Tibial nerve (tissue), 4 donors: Measurements from ENCODE around the gene ZNF322.

Experiments used
- EP300 ChIP-seq, 2 donors: sonication (generic); formaldehyde crosslinking; IDR thresholded peaks; one replicate each; pipeline ENCODE4 v1.6.1; 2017; ENCODE audit warnings: antibody characterized with exemption in 2 of 2, mild to moderate bottlenecking in 1 of 2
- POLR2A ChIP-seq, 2 donors: fragments of 450-650 bp; IDR thresholded peaks; one replicate each; pipeline ENCODE4 v1.6.1; 2017; ENCODE audit warnings: antibody characterized with exemption in 2 of 2, mild to moderate bottlenecking in 2 of 2, moderate library complexity in 2 of 2
- TF ChIP-seq, protein P1 (sequence below), 5 experiments: fragments of 200-600 bp in 3 of 5; fragments of 450-650 bp in 2 of 5; sonication (generic) in 3 of 5; IDR thresholded peaks; one replicate each; pipeline ENCODE4 v1.5.1; 2016 to 2019; ENCODE audit warnings: antibody characterized with exemption in 5 of 5, mild to moderate bottlenecking in 3 of 5, moderate library complexity in 2 of 5

GRCh38 chr6:26609463-26609862 lies 50.1 kb downstream of the ZNF322 start:
- TF ChIP-seq, protein P1, sequence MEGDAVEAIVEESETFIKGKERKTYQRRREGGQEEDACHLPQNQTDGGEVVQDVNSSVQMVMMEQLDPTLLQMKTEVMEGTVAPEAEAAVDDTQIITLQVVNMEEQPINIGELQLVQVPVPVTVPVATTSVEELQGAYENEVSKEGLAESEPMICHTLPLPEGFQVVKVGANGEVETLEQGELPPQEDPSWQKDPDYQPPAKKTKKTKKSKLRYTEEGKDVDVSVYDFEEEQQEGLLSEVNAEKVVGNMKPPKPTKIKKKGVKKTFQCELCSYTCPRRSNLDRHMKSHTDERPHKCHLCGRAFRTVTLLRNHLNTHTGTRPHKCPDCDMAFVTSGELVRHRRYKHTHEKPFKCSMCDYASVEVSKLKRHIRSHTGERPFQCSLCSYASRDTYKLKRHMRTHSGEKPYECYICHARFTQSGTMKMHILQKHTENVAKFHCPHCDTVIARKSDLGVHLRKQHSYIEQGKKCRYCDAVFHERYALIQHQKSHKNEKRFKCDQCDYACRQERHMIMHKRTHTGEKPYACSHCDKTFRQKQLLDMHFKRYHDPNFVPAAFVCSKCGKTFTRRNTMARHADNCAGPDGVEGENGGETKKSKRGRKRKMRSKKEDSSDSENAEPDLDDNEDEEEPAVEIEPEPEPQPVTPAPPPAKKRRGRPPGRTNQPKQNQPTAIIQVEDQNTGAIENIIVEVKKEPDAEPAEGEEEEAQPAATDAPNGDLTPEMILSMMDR (IDR thresholded peaks at IDR 0.05): no peak
- no peak for TF ChIP-seq EP300 (IDR thresholded peaks at IDR 0.05)
- TF ChIP-seq POLR2A (IDR thresholded peaks at IDR 0.05): no peak
